Hepatic stellate cell (primary cell): Measurements from ENCODE around the gene DIS3.
A peak's percentile ranks its signal among the peaks of the same experiment; 100 is the strongest.
"Not testable (repeated sequence)": the region's sequence is repeated elsewhere in the genome, so short reads cannot be mapped to it uniquely, and the experiment has no call there.

Source experiments
- DNase-seq: peaks from one replicate; pipeline ENCODE4 v3.0.0; 2011; ENCODE audit warnings: low spot score

The DIS3 gene

GRCh38 chr13:72781451-72782439, at the start of gene DIS3, which contains the start of gene PIBF1:
TSS of gene DIS3 (minus strand) at chr13:72781900. CDS start at chr13:72781832, 68 bp downstream.
TSS of gene PIBF1 (plus strand) at chr13:72782133. CDS start at chr13:72783470, 1,337 bp downstream.
- DNase-seq = peak; percentile 92

- DNase-seq = no peak
These were observed 42.0 kb upstream of the DIS3 start for GRCh38 chr13:72823724-72824123.

GRCh38 chr13:72823081-72823480, 41.4 kb upstream of the DIS3 start:
- no peak for DNase-seq

- no peak for DNase-seq
These were observed 39.2 kb upstream of the DIS3 start for GRCh38 chr13:72820898-72821279.

GRCh38 chr13:72820156-72820897, 38.6 kb upstream of the DIS3 start:
- no peak for DNase-seq

- DNase-seq = peak; percentile 2
These were observed 27.3 kb upstream of the DIS3 start for GRCh38 chr13:72808917-72809500.

- DNase-seq = not testable (repeated sequence)
These were observed 24.8 kb upstream of the DIS3 start for GRCh38 chr13:72806514-72806913.

- DNase-seq = no peak
These were observed 24.1 kb upstream of the DIS3 start for GRCh38 chr13:72805676-72806346.

- DNase-seq = no peak
These were observed 22.6 kb upstream of the DIS3 start for GRCh38 chr13:72804301-72804700.

- no peak for DNase-seq
These were observed 17.1 kb upstream of the DIS3 start for GRCh38 chr13:72798817-72799216.

- no peak for DNase-seq
These were observed 10.9 kb upstream of the DIS3 start for GRCh38 chr13:72792640-72793039.

- DNase-seq = no peak
These were observed 7.1 kb upstream of the DIS3 start for GRCh38 chr13:72788831-72789230.

- not testable (repeated sequence) for DNase-seq
These were observed 3.0 kb upstream of the DIS3 start for GRCh38 chr13:72784679-72785078.

- DNase-seq = no peak
These were observed 1.0 kb upstream of the DIS3 start for GRCh38 chr13:72782717-72783116.

- DNase-seq = no peak
These were observed 7.7 kb downstream of the DIS3 start for GRCh38 chr13:72774019-72774418.

GRCh38 chr13:72763411-72763810, 18.3 kb downstream of the DIS3 start:
- DNase-seq = no peak

GRCh38 chr13:72760189-72760588, 21.5 kb downstream of the DIS3 start:
- no peak for DNase-seq

- DNase-seq = no peak
These were observed 23.7 kb downstream of the DIS3 start for GRCh38 chr13:72757792-72758535.

- DNase-seq = no peak
These were observed 27.6 kb downstream of the DIS3 start for GRCh38 chr13:72754111-72754510.

GRCh38 chr13:72751220-72751619, 30.5 kb downstream of the DIS3 start:
- no peak for DNase-seq

GRCh38 chr13:72745260-72745659, 36.4 kb downstream of the DIS3 start:
- DNase-seq = no peak
